Stimulated activated naive CD4-positive, alpha-beta T cell (primary cell): Measurements from ENCODE around the gene AP3B1.

Source experiments
- DNase-seq, 6 experiments: peaks; one replicate each; lab custom pipeline; 2025; lab: John Stamatoyannopoulos, UW

The AP3B1 gene

GRCh38 chr5:77972469-77973252 is 321.8 kb downstream of the AP3B1 start:
- peak in 1 of 6 experiments; percentile 22 for DNase-seq

- DNase-seq, result peak in 1 of 6 experiments; percentile 22
Observed at GRCh38 chr5:77971776-77972468, 322.6 kb downstream of the AP3B1 start.

- no peak for DNase-seq
Observed at GRCh38 chr5:77970891-77971290, 323.6 kb downstream of the AP3B1 start.

DNA sequence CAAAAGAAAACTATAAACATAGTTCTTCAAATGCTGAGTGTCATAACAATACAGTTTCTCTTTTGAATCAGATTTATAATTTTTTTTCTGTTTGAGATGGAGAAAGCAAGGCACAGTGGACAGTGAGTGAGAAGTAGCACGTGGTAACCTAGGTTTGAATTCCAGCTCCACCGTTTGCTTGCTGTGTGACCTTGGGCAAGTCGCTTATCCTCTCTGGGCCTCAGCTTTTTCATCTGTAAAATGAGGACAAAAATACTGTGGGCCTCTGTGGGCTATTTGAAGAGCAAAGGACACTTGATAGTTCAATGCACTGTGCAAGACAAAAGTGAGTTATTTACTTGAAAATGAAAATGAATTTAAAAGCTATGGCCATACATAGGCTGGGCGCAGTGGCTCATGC is 330.7 kb downstream of the AP3B1 start:
- DNase-seq, result no peak

- peak in 2 of 6 experiments; percentile 5 to 35 for DNase-seq
Observed at GRCh38 chr5:77960863-77961396, 333.6 kb downstream of the AP3B1 start.

GRCh38 chr5:77960305-77960704 is 334.2 kb downstream of the AP3B1 start:
- no peak for DNase-seq

GRCh38 chr5:77958642-77959330 is 335.7 kb downstream of the AP3B1 start:
- no peak for DNase-seq

DNA sequence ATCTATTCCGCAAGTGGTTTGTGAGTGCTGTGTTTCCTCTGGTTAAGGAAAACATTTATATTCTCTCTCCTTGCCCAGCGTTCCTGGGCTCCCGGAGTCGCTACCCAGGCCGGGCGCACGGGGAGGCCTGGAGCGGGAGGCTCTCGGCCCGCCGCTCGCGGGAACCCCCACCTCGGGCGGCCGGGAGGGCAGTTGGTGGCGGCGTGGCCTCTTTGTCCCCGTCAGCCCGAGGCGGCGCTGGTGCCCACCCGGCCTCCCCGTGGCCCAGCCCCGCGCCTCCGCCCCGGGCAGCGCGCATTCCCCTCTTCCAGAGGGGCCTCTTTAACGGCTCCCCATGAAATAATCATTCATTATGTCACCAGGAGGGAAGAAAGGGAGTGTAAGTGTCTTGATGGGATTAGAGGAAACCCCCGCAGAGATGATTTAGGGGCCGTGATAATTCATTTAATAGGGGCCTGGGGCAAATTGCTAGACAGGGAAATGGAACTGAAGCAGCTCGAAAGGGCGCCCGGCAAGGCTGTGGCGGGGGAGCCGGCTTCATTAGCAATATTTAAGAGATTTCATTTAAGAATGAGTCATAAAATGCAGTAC is 336.5 kb downstream of the AP3B1 start:
- no peak for DNase-seq

- no peak for DNase-seq
Observed at GRCh38 chr5:77957516-77957915, 337.0 kb downstream of the AP3B1 start.

GRCh38 chr5:77957081-77957480 is 337.4 kb downstream of the AP3B1 start:
- no peak for DNase-seq

GRCh38 chr5:77955577-77955976 is 338.9 kb downstream of the AP3B1 start:
- DNase-seq, result no peak

DNA sequence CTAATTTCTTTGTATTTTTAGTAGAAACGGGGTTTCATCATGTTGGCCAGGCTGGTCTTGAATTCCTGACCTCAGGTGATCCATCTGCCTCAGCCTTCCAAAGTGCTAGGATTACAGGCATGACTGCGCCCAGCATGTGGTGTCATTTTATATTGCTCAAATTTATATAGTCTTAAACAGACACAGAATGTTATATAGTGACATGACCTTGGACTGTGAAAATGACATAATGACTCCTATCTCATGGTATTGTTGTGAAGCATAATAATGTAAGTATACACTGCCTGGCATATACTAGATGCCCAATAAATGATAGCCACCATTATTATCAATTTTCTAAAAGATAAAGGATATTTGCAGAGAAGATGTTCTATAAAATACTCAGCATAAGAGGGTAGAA is 341.1 kb downstream of the AP3B1 start:
- DNase-seq, result no peak

- no peak for DNase-seq
Observed at GRCh38 chr5:77952636-77953212, 341.8 kb downstream of the AP3B1 start.
